OCI-LY3 (cell line): ENCODE measurements around the gene DNAJC1.

Experiments used
- CTCF ChIP-seq: fragments of 200-600, 300-600 bp; sonication (generic); IDR thresholded peaks from 2 replicates; pipeline ENCODE4 v1.5.1; 2014; ENCODE audit warnings: antibody characterized with exemption, low read length, low read depth
- EZH2phosphoT487 ChIP-seq: fragments of 200-600 bp; shearing (Covaris generic); IDR thresholded peaks from 2 replicates; pipeline ENCODE4 v1.6.1; 2018; ENCODE audit warnings: antibody characterized with exemption, mixed run types, low read depth

GRCh38 chr10:21920633-21921032, 82.9 kb downstream of the DNAJC1 start:
- no peak for TF ChIP-seq CTCF
- no peak for TF ChIP-seq EZH2phosphoT487
